ENCODE measurements around the gene WIPF1. TPM values are rescaled to one million over a fixed set of nuclear protein-coding genes. Genes with fewer than 3 reads are reported as not detected.

The WIPF1 gene
- total RNA-seq, 2 donors from 2014 or later = 8.0 to 15.5 TPM

- ATAC-seq (no peak), DNase-seq (no peak)
- Histone ChIP-seq H3K27me3 (no peaks in the 10 kb centered on the region), H3K36me3 (replicated peaks in 1 of 2; ENCODE audit: insufficient read depth in 1 of 2, low read depth in 2 of 2) (no peaks in the 10 kb centered on the region), H3K4me1 (peaks cover 14% of the 10 kb centered on the region), H3K9me3 (no peaks in the 10 kb centered on the region), H3K27ac (no peak overlapping the region), H3K4me3 (no peak overlapping the region)
- TF ChIP-seq CTCF (IDR thresholded peaks at IDR 0.05) (no peak), POLR2A (IDR thresholded peaks at IDR 0.05) (no peak)
- WGBS, 2 donors = 94 to 97% methylated on average over 4 of the region's 4 CpGs
- intact Hi-C loops (cut with DNase I) = loop anchor here (10.0 kb wide), 1 partner anchor 144 kb away; no protein-coding TSS in a partner anchor
Measured at GRCh38 chr2:174609261-174609660, 11.7 kb upstream of the WIPF1 start.

- no peaks in the 10 kb centered on the region for H3K9me3 ChIP-seq
- intact Hi-C loops (cut with DNase I) = loop anchor here (10.0 kb wide), 1 partner anchor 144 kb away; no protein-coding TSS in a partner anchor
- ATAC-seq = no peak
Measured at GRCh38 chr2:174608866-174609214, 11.2 kb upstream of the WIPF1 start.

GRCh38 chr2:174607989-174608865 is 10.6 kb upstream of the WIPF1 start:
- Histone ChIP-seq H3K27me3 (no peaks in the 10 kb centered on the region), H3K36me3 (replicated peaks in 1 of 2; ENCODE audit: insufficient read depth in 1 of 2, low read depth in 2 of 2) (no peaks in the 10 kb centered on the region), H3K4me3 (no peak overlapping the region), H3K27ac (no peak overlapping the region), H3K4me1 (peaks cover 6% of the 10 kb centered on the region), H3K9me3 (no peaks in the 10 kb centered on the region)
- intact Hi-C loops (cut with DNase I) = loop anchor here (10.0 kb wide), 1 partner anchor 143 kb away; no protein-coding TSS in a partner anchor
- DNase-seq (no peak), ATAC-seq (no peak)
- no peak for TF ChIP-seq CTCF (IDR thresholded peaks at IDR 0.05)
- TF ChIP-seq POLR2A (IDR thresholded peaks at IDR 0.05) = no peak
- 76 to 78% methylated on average over 5 of the region's 5 CpGs for WGBS, 2 donors

More at GRCh38 chr2:174608866-174609214, 11.2 kb upstream of the WIPF1 start:
- no peak overlapping the region for H3K27ac ChIP-seq
- TF ChIP-seq CTCF (IDR thresholded peaks at IDR 0.05) (no peak), POLR2A (IDR thresholded peaks at IDR 0.05) (no peak)
- no peak for DNase-seq
- H3K4me1 ChIP-seq = peaks cover 10% of the 10 kb centered on the region
- no peaks in the 10 kb centered on the region for H3K27me3 ChIP-seq
- no peaks in the 10 kb centered on the region for H3K36me3 ChIP-seq (replicated peaks in 1 of 2; ENCODE audit: insufficient read depth in 1 of 2, low read depth in 2 of 2)
- no peak overlapping the region for H3K4me3 ChIP-seq

GRCh38 chr2:174607584-174607983 is 10.0 kb upstream of the WIPF1 start:
- no peaks in the 10 kb centered on the region for H3K36me3 ChIP-seq (replicated peaks in 1 of 2; ENCODE audit: insufficient read depth in 1 of 2, low read depth in 2 of 2)
- no peak for TF ChIP-seq CTCF (IDR thresholded peaks at IDR 0.05)
- no peak for TF ChIP-seq POLR2A (IDR thresholded peaks at IDR 0.05)
- no peak overlapping the region for H3K27ac ChIP-seq
- intact Hi-C loops (cut with DNase I) = loop anchor here (10.0 kb wide), 1 partner anchor 143 kb away; no protein-coding TSS in a partner anchor
- WGBS, 2 donors = 62 to 72% methylated on average over 3 of the region's 3 CpGs
- DNase-seq (no peak), ATAC-seq (no peak)
- no peaks in the 10 kb centered on the region for H3K9me3 ChIP-seq
- H3K4me1 ChIP-seq = no peaks in the 10 kb centered on the region
- H3K27me3 ChIP-seq = no peaks in the 10 kb centered on the region
- H3K4me3 ChIP-seq = no peak overlapping the region

Measured in body of pancreas (tissue), 4 donors.